ENCODE measurements around the gene KDF1. TPM values are rescaled to one million over a fixed set of nuclear protein-coding genes. Genes with fewer than 3 reads are reported as not detected.

KDF1 gene
- total and polyA plus RNA-seq, 2 of the 13 experiments (the other 11 are each of a cell fraction or from before 2014, with no cell fraction given) = 1.9 to 4.9 TPM

GRCh38 chr1:26996665-26997064 lies 36.4 kb upstream of the KDF1 start:
- Histone ChIP-seq H4K20me1 (ENCODE audit: insufficient read depth, low read length) (peaks cover 73% of the 10 kb centered on the region), H3K4me2 (ENCODE audit: low read depth, low read length) (peak overlapping the region; percentile 99), H3K36me3 (replicated peaks in 1 of 2; ENCODE audit: control insufficient read depth in 1 of 2, insufficient read depth in 2 of 2, low read length in 2 of 2) (0 out of 5 replicates have a peak, but pooled peaks cover 1 to 3% of the 10 kb centered on the region in 2 experiments), H3K27ac (ENCODE audit: extremely low read length, insufficient read depth, low read length) (no peak overlapping the region), H3K9me3 (ENCODE audit: low read length) (no peaks in the 10 kb centered on the region), H3K27me3 (ENCODE audit: control insufficient read depth in 1 of 2, insufficient read depth in 2 of 2, low read length in 2 of 2) (no peaks in the 10 kb centered on the region; a peak in 1 of 5 replicates), H3K9ac (ENCODE audit: insufficient read depth, low read depth, low read length) (peak overlapping the region; percentile 95), H3K4me1 (ENCODE audit: insufficient read depth, low read length) (peaks cover 76% of the 10 kb centered on the region), H3K79me2 (ENCODE audit: insufficient read depth, low read length) (peaks cover 34% of the 10 kb centered on the region), H3K4me3 (replicated peaks in 1 of 3; ENCODE audit: insufficient read depth in 1 of 3, low read depth in 2 of 3, low read length in 3 of 3) (peak overlapping the region in 2 of 3 experiments; percentile 96 to 97; a peak in 5 of 6 replicates), H2AFZ (ENCODE audit: low read length) (no peak overlapping the region)
- intact Hi-C loops (cut with micrococcal nuclease; ENCODE audit: unreplicated experiment) (loop anchor here (1.0 kb wide), 2 partner anchors 29 to 58 kb away; no protein-coding TSS in a partner anchor), in situ Hi-C loops (cut with HindIII; ENCODE audit: extremely low pct_ligation_motif_present, low pct_unique_long_range_greater_than_20kb) (loop anchor here (5.0 kb wide), 1 partner anchor 34 kb away; the partner anchor contains the start of gene KDF1)
- CTCF ChIA-PET (ENCODE audit: low intra/inter-chr PET ratio, low total read pairs) = interaction anchor here (1.3 to 1.9 kb wide), 2 partner anchors 30 to 101 kb away, joined by 3 to 11 read pairs; no protein-coding TSS in a partner anchor
- 60% methylated on average over 4 of the region's 4 CpGs for WGBS (ENCODE audit: low lambda C conversion rate)
- DNase-seq (ENCODE audit: low spot score) (no peak), ATAC-seq (no peak), FAIRE-seq (no peak)
- POLR2A ChIA-PET = interaction anchor here (0.6 to 12.9 kb wide), 16 partner anchors 11 to 289 kb away, joined by 3 to 253 read pairs (median 8); partner anchors contain the start of genes GPATCH3, GPN2, KDF1 and NR0B2
- no TSS peak for BruUV-seq (replicated peaks)
- TF ChIP-seq POLR2AphosphoS5 (IDR thresholded peaks at IDR 0.05; ENCODE audit: low read depth, low read length) (0 out of 2 replicates have a peak, but pooled peaks have one; percentile 3), ZNF292 (CRISPR knock-in tag; IDR thresholded peaks at IDR 0.05; ENCODE audit: borderline replicate concordance, low read depth) (no peak), LCORL (IDR thresholded peaks at IDR 0.05) (no peak), LCORL (CRISPR knock-in tag; IDR thresholded peaks at IDR 0.05) (0 out of 2 replicates have a peak, but pooled peaks have one; percentile 1), AKAP8 (CRISPR knock-in tag; IDR thresholded peaks at IDR 0.05) (peak; percentile 62; the same call in 1 of the 2 replicates), ATF7 (IDR thresholded peaks at IDR 0.05) (no peak), ATF7 (CRISPR knock-in tag; IDR thresholded peaks at IDR 0.05) (no peak), RBFOX2 (IDR thresholded peaks at IDR 0.05; ENCODE audit: low read depth, low read length) (peak; percentile 61; the same call in 1 of the 2 replicates)
- TF ChIP-seq, protein P1, sequence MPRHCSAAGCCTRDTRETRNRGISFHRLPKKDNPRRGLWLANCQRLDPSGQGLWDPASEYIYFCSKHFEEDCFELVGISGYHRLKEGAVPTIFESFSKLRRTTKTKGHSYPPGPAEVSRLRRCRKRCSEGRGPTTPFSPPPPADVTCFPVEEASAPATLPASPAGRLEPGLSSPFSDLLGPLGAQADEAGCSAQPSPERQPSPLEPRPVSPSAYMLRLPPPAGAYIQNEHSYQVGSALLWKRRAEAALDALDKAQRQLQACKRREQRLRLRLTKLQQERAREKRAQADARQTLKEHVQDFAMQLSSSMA (CRISPR knock-in tag; IDR thresholded peaks at IDR 0.05) = no peak
- TF ChIP-seq, protein P2, sequence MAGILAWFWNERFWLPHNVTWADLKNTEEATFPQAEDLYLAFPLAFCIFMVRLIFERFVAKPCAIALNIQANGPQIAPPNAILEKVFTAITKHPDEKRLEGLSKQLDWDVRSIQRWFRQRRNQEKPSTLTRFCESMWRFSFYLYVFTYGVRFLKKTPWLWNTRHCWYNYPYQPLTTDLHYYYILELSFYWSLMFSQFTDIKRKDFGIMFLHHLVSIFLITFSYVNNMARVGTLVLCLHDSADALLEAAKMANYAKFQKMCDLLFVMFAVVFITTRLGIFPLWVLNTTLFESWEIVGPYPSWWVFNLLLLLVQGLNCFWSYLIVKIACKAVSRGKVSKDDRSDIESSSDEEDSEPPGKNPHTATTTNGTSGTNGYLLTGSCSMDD (CRISPR knock-in tag; IDR thresholded peaks at IDR 0.05) = no peak
